SU-DHL-6 (cell line): ENCODE data around the gene ASB3.
"Not testable (repeated sequence)": the region's sequence is repeated elsewhere in the genome, so short reads cannot be mapped to it uniquely, and the experiment has no call there.

Source experiments
- H2AFZ ChIP-seq: fragments of 200-600 bp; sonication (generic); 2 replicates; pipeline ENCODE4 v1.6.1; 2014; ENCODE audit warnings: low read depth, mild to moderate bottlenecking, moderate library complexity, mixed read lengths, antibody characterized with exemption, low read length; ENCODE audit not compliant: severe bottlenecking
- H3F3A ChIP-seq: fragments of 200-600 bp; shearing (Covaris generic); 2 replicates; pipeline ENCODE4 v1.6.0; 2016; ENCODE audit warnings: antibody characterized with exemption, mild to moderate bottlenecking; ENCODE audit not compliant: insufficient read depth
- H3K27ac ChIP-seq: fragments of 200-600 bp; sonication (generic); 2 replicates; pipeline ENCODE4 v1.5.1; 2016; ENCODE audit warnings: low read depth, mild to moderate bottlenecking, low read length, moderate library complexity, mixed read lengths
- H3K27me3 ChIP-seq: fragments of 200-600 bp; sonication (generic), shearing (Covaris generic); 2 replicates; pipeline ENCODE4 v1.6.0; 2014; ENCODE audit warnings: mild to moderate bottlenecking, low read length
- H3K36me3 ChIP-seq: fragments of 200-600 bp; sonication (generic); 2 replicates; pipeline ENCODE4 v1.6.1; 2014; ENCODE audit warnings: mild to moderate bottlenecking, low read length, mixed read lengths
- H3K4me2 ChIP-seq: fragments of 300-600, 200-600 bp; shearing (Covaris generic), sonication (generic); 2 replicates; pipeline ENCODE4 v1.6.0; 2014; ENCODE audit warnings: low read length, low read depth, mild to moderate bottlenecking; ENCODE audit not compliant: poor library complexity, severe bottlenecking
- H3K4me3 ChIP-seq: fragments of 200-600 bp; sonication (generic); 2 replicates; pipeline ENCODE4 v1.5.1; 2014; ENCODE audit warnings: antibody characterized with exemption, low read length, mild to moderate bottlenecking, mixed read lengths; ENCODE audit not compliant: insufficient read depth, poor library complexity, severe bottlenecking
- H3K79me2 ChIP-seq: fragments of 200-600 bp; sonication (generic); 2 replicates; pipeline ENCODE4 v1.6.1; 2014; ENCODE audit warnings: mild to moderate bottlenecking, low read length, moderate library complexity; ENCODE audit not compliant: insufficient read depth
- H3K9ac ChIP-seq: fragments of 200-600 bp; sonication (generic); 2 replicates; pipeline ENCODE4 v1.7.0; 2014; ENCODE audit warnings: mild to moderate bottlenecking, low read length
- H3K9me2 ChIP-seq: fragments of 200-600 bp; sonication (generic); replicated peaks from 2 replicates; pipeline ENCODE4 v1.6.1; 2014; ENCODE audit warnings: low read length; ENCODE audit not compliant: insufficient read depth
- H3K9me3 ChIP-seq: fragments of 200-600 bp; sonication (generic); 2 replicates; pipeline ENCODE4 v1.6.1; 2014; ENCODE audit warnings: low read length, mixed read lengths; ENCODE audit not compliant: insufficient read depth
- H4K20me1 ChIP-seq: fragments of 200-600 bp; sonication (generic); 2 replicates; pipeline ENCODE4 v1.6.1; 2014; ENCODE audit warnings: low read depth, mild to moderate bottlenecking, antibody characterized with exemption, low read length, moderate library complexity, mixed read lengths
- CTCF ChIP-seq: fragments of 200-600 bp; sonication (generic); IDR thresholded peaks from one replicate; pipeline ENCODE4 v1.5.1; 2017; ENCODE audit warnings: antibody characterized with exemption, mild to moderate bottlenecking, low read length, moderate library complexity; ENCODE audit not compliant: insufficient read depth, poor library complexity, severe bottlenecking
- EZH2phosphoT487 ChIP-seq: fragments of 200-600 bp; sonication (generic), shearing (Covaris generic); conservative IDR thresholded peaks from 2 replicates; pipeline ENCODE4 v1.6.1; 2018; ENCODE audit warnings: mild to moderate bottlenecking, antibody characterized with exemption, low read length, moderate library complexity, mixed read lengths

Gene ASB3

GRCh38 chr2:53668624-53669026 lies 118.1 kb downstream of the ASB3 start:
- Histone ChIP-seq H3K9me3 (no peaks in the 10 kb centered on the region), H3K27ac (no peak overlapping the region)

GRCh38 chr2:53667130-53667529 lies 119.6 kb downstream of the ASB3 start:
- not testable (repeated sequence) for H3K27me3 ChIP-seq, H2AFZ ChIP-seq, H3K79me2 ChIP-seq, H3K4me2 ChIP-seq, H3K9me2 ChIP-seq, H3K27ac ChIP-seq, H3K36me3 ChIP-seq, H3F3A ChIP-seq, H3K9ac ChIP-seq, H3K4me3 ChIP-seq, H3K9me3 ChIP-seq, H4K20me1 ChIP-seq

More at GRCh38 chr2:53668624-53669026, 118.1 kb downstream of the ASB3 start:
- Histone ChIP-seq H3K9me2 (no peaks in the 10 kb centered on the region), H2AFZ (no peak overlapping the region), H4K20me1 (no peaks in the 10 kb centered on the region), H3K36me3 (no peaks in the 10 kb centered on the region), H3K4me2 (no peak overlapping the region), H3F3A (no peaks in the 10 kb centered on the region), H3K4me3 (no peak overlapping the region), H3K27me3 (no peaks in the 10 kb centered on the region), H3K79me2 (no peaks in the 10 kb centered on the region), H3K9ac (no peak overlapping the region)
- TF ChIP-seq EZH2phosphoT487 (no peak), CTCF (no peak)

GRCh38 chr2:53660886-53661285 lies 125.9 kb downstream of the ASB3 start:
- no peaks in the 10 kb centered on the region for H3K79me2 ChIP-seq
- no peak overlapping the region for H3K9ac ChIP-seq
- H3K4me2 ChIP-seq: no peak overlapping the region
- H3K27ac ChIP-seq: no peak overlapping the region
- H3K9me2 ChIP-seq: no peaks in the 10 kb centered on the region
- no peak overlapping the region for H2AFZ ChIP-seq
- no peaks in the 10 kb centered on the region for H4K20me1 ChIP-seq
- H3F3A ChIP-seq: no peaks in the 10 kb centered on the region
- H3K4me3 ChIP-seq: no peak overlapping the region
- TF ChIP-seq EZH2phosphoT487: no peak
- TF ChIP-seq CTCF: no peak
- H3K36me3 ChIP-seq: no peaks in the 10 kb centered on the region
- no peaks in the 10 kb centered on the region for H3K27me3 ChIP-seq
- H3K9me3 ChIP-seq: no peaks in the 10 kb centered on the region

- not testable (repeated sequence) for H3K9ac ChIP-seq, H3K9me3 ChIP-seq, H3K36me3 ChIP-seq, H3K79me2 ChIP-seq, H4K20me1 ChIP-seq, H2AFZ ChIP-seq, H3K4me3 ChIP-seq, H3K9me2 ChIP-seq, H3F3A ChIP-seq, H3K27ac ChIP-seq, H3K27me3 ChIP-seq, H3K4me2 ChIP-seq
These were observed 128.3 kb downstream of the ASB3 start for GRCh38 chr2:53658474-53658873.
